Fibroblast of skin of left quadriceps (primary cell): ENCODE measurements around the gene CTNNA2.

Source experiments
- DNase-seq, 2 experiments: peaks; one replicate each; pipeline ENCODE4 v3.0.0-alpha.2; 2013; ENCODE audit warnings: low read depth in 2 of 2

CTNNA2 gene

GRCh38 chr2:79788952-79789651 lies 276.3 kb downstream of the CTNNA2 start:
- no peak for DNase-seq

GRCh38 chr2:79789811-79790210 lies 277.0 kb downstream of the CTNNA2 start:
- DNase-seq, result no peak

- DNase-seq, result no peak
These were observed 279.2 kb downstream of the CTNNA2 start for GRCh38 chr2:79792090-79792489.

GRCh38 chr2:79793006-79793405 lies 280.2 kb downstream of the CTNNA2 start:
- no peak for DNase-seq

GRCh38 chr2:79796641-79797040 lies 283.8 kb downstream of the CTNNA2 start:
- DNase-seq, result no peak

GRCh38 chr2:79798776-79799175 lies 285.9 kb downstream of the CTNNA2 start:
- no peak for DNase-seq

- no peak for DNase-seq
These were observed 286.9 kb downstream of the CTNNA2 start for GRCh38 chr2:79799729-79800128.

- no peak for DNase-seq
These were observed 288.2 kb downstream of the CTNNA2 start for GRCh38 chr2:79801082-79801481.

- DNase-seq, result no peak
These were observed 304.4 kb downstream of the CTNNA2 start for GRCh38 chr2:79817288-79817687.

GRCh38 chr2:79820281-79820680 lies 307.4 kb downstream of the CTNNA2 start:
- no peak for DNase-seq

GRCh38 chr2:79822136-79822535 lies 309.3 kb downstream of the CTNNA2 start:
- no peak for DNase-seq

- no peak for DNase-seq
These were observed 311.4 kb downstream of the CTNNA2 start for GRCh38 chr2:79824086-79824786.

GRCh38 chr2:79827881-79828280 lies 315.0 kb downstream of the CTNNA2 start:
- DNase-seq, result no peak

- no peak for DNase-seq
These were observed 317.6 kb downstream of the CTNNA2 start for GRCh38 chr2:79830501-79830900.

GRCh38 chr2:79831961-79832360 lies 319.1 kb downstream of the CTNNA2 start:
- DNase-seq, result no peak

GRCh38 chr2:79832511-79833234 lies 319.8 kb downstream of the CTNNA2 start:
- DNase-seq, result no peak

GRCh38 chr2:79833235-79833878 lies 320.5 kb downstream of the CTNNA2 start:
- DNase-seq, result no peak

GRCh38 chr2:79835911-79836310 lies 323.1 kb downstream of the CTNNA2 start:
- no peak for DNase-seq

GRCh38 chr2:79844011-79844410 lies 331.2 kb downstream of the CTNNA2 start:
- no peak for DNase-seq

GRCh38 chr2:79846878-79847277 lies 334.0 kb downstream of the CTNNA2 start:
- DNase-seq, result no peak

GRCh38 chr2:79849241-79849640 lies 336.4 kb downstream of the CTNNA2 start:
- DNase-seq, result no peak

- no peak for DNase-seq
These were observed 337.1 kb downstream of the CTNNA2 start for GRCh38 chr2:79849949-79850348.
